GM03348 (cell line): ENCODE data around the gene CLIC4.
"Not testable (repeated sequence)": the region's sequence is repeated elsewhere in the genome, so short reads cannot be mapped to it uniquely, and the experiment has no call there.

ENCODE experiments used
- DNase-seq: peaks from one replicate; pipeline ENCODE4 v3.0.0; 2012; ENCODE audit warnings: low spot score

CLIC4 gene

GRCh38 chr1:24878775-24879742 is 133.8 kb downstream of the CLIC4 start:
- no peak for DNase-seq

GRCh38 chr1:24881034-24881433 is 135.8 kb downstream of the CLIC4 start:
- DNase-seq, result no peak

GRCh38 chr1:24884751-24885150 is 139.5 kb downstream of the CLIC4 start:
- DNase-seq, result no peak

- DNase-seq, result no peak
Observed at GRCh38 chr1:24886241-24886640, 141.0 kb downstream of the CLIC4 start.

- DNase-seq, result no peak
Observed at GRCh38 chr1:24888061-24888970, 143.1 kb downstream of the CLIC4 start.

- DNase-seq, result peak; percentile 85
Observed at GRCh38 chr1:24888971-24889676, 143.9 kb downstream of the CLIC4 start.

GRCh38 chr1:24890887-24891286 is 145.6 kb downstream of the CLIC4 start:
- no peak for DNase-seq

- DNase-seq, result not testable (repeated sequence)
Observed at GRCh38 chr1:24891367-24891766, 146.1 kb downstream of the CLIC4 start.

- no peak for DNase-seq
Observed at GRCh38 chr1:24892188-24893153, 147.2 kb downstream of the CLIC4 start.

- no peak for DNase-seq
Observed at GRCh38 chr1:24893431-24893830, 148.2 kb downstream of the CLIC4 start.
